ENCODE data around the gene CRACDL.

Gene CRACDL

GRCh38 chr2:98744595-98744994, 191.4 kb downstream of the CRACDL start:
- TF ChIP-seq, protein P1, sequence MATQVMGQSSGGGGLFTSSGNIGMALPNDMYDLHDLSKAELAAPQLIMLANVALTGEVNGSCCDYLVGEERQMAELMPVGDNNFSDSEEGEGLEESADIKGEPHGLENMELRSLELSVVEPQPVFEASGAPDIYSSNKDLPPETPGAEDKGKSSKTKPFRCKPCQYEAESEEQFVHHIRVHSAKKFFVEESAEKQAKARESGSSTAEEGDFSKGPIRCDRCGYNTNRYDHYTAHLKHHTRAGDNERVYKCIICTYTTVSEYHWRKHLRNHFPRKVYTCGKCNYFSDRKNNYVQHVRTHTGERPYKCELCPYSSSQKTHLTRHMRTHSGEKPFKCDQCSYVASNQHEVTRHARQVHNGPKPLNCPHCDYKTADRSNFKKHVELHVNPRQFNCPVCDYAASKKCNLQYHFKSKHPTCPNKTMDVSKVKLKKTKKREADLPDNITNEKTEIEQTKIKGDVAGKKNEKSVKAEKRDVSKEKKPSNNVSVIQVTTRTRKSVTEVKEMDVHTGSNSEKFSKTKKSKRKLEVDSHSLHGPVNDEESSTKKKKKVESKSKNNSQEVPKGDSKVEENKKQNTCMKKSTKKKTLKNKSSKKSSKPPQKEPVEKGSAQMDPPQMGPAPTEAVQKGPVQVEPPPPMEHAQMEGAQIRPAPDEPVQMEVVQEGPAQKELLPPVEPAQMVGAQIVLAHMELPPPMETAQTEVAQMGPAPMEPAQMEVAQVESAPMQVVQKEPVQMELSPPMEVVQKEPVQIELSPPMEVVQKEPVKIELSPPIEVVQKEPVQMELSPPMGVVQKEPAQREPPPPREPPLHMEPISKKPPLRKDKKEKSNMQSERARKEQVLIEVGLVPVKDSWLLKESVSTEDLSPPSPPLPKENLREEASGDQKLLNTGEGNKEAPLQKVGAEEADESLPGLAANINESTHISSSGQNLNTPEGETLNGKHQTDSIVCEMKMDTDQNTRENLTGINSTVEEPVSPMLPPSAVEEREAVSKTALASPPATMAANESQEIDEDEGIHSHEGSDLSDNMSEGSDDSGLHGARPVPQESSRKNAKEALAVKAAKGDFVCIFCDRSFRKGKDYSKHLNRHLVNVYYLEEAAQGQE (IDR thresholded peaks at IDR 0.05; ENCODE audit: low read depth), result no peak
- TF ChIP-seq EGR1 (IDR thresholded peaks at IDR 0.05), result no peak
- TF ChIP-seq CREB1 (IDR thresholded peaks at IDR 0.05; ENCODE audit: low read depth), result no peak
- no peak for TF ChIP-seq TEAD4 (IDR thresholded peaks at IDR 0.05)
- TF ChIP-seq TCF12 (IDR thresholded peaks at IDR 0.05; ENCODE audit: low read depth), result no peak
- TF ChIP-seq ZBTB7A (IDR thresholded peaks at IDR 0.05; ENCODE audit: low read depth), result no peak
- TF ChIP-seq CEBPB (IDR thresholded peaks at IDR 0.05), result no peak
- no peak for TF ChIP-seq YY1 (IDR thresholded peaks at IDR 0.05; ENCODE audit: low read depth)
- no peak for TF ChIP-seq MAX (IDR thresholded peaks at IDR 0.05)
- TF ChIP-seq FOXM1 (IDR thresholded peaks at IDR 0.05; ENCODE audit: borderline replicate concordance, low read depth), result no peak
- no peak for TF ChIP-seq EP300 (IDR thresholded peaks at IDR 0.05; ENCODE audit: borderline replicate concordance)
- no peak for TF ChIP-seq USF1 (IDR thresholded peaks at IDR 0.05)
- no peak for TF ChIP-seq TAF1 (IDR thresholded peaks at IDR 0.05; ENCODE audit: low read depth)
- TF ChIP-seq RAD21 (IDR thresholded peaks at IDR 0.05; ENCODE audit: low read depth), result no peak
- TF ChIP-seq NFIC (IDR thresholded peaks at IDR 0.05), result no peak
